GM18951 (cell line): ENCODE results near the gene WBP1L.

Experiments used
- POLR2A ChIP-seq: IDR thresholded peaks from 4 replicates; pipeline ENCODE4 v1.6.1; 2011; ENCODE audit warnings: mild to moderate bottlenecking; ENCODE audit not compliant: insufficient read length, insufficient read depth; ENCODE audit errors: extremely low read depth
- in situ Hi-C: fragments of 300-500 bp; cut with MboI; formaldehyde crosslinking; loops from one replicate; pipeline ENCODE4 v1.12.0; 2022; ENCODE audit warnings: low sequenced_read_pairs, mixed read lengths, inconsistent platforms; ENCODE audit not compliant: unreplicated experiment

WBP1L gene

GRCh38 chr10:102781921-102782557 is 38.3 kb downstream of the WBP1L start:
- TF ChIP-seq POLR2A: no peak
- in situ Hi-C loops: no loop called here

DNA sequence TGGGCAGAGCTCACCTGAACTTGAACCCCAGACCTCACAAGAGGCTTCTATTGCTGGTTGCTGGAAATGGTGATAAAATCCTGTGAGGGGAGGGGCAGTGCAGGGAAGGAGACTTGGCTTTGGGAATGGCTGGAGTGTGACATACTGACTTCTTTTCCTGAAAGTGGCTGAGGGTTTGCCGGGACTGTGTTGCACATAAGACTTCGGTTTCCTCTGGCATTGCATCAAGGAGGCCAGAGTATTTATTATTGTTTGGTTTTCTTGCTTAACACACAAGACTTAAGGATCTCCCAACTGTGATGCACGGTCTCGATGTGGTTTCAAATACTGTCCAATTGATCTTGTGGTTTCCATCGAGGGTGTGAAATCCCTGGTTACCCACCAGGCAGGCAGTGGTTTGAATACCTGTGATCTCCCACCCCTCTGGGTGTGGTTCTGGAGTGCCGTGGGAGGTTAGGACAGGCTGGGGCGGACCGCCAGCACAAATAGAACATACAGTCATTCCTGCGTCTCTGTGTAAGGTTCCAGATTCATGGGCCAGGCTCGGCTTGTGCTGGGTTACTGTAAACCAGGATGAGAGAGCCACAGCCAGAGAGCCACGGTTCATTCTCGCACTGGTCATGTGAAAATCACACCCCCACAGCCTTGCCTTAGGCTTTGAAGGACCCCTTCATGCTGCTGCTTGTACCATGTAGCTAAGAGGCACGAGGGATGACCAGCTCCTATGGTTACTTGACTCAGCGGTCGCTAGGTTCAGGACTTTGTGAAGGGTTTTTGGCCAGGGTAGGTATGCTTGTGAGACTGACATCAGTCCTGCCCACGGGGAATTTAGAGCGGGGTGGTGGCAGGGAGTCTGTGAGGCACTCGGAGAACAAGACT is 39.2 kb downstream of the WBP1L start:
- in situ Hi-C loops: no loop called here
- no peak for TF ChIP-seq POLR2A

GRCh38 chr10:102783568-102783967 is 39.8 kb downstream of the WBP1L start:
- no peak for TF ChIP-seq POLR2A

DNA sequence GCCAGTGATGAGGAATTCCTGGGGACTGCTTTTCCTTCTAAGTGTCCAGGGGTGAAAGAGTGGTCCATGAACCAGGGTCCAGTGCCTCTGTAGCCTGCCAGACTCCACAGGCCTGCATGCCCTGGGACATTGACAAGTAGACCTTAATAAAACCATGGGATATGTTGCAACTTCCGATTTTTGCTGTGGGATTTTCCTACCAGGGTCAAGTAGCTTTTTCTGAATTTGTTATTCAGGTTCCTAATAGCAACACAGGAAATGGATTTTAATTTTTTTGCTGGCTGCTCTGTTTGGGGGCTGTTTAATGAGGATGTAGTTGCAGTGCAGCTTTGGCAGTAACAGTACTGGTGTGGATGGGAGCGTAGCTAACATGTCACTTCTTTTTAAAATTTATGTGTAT is 42.1 kb downstream of the WBP1L start:
- in situ Hi-C loops: no loop called here
- TF ChIP-seq POLR2A: no peak

More at GRCh38 chr10:102783568-102783967, 39.8 kb downstream of the WBP1L start:
- in situ Hi-C loops: no loop called here

- in situ Hi-C loops: no loop called here
- no peak for TF ChIP-seq POLR2A
These were observed 48.1 kb downstream of the WBP1L start for GRCh38 chr10:102791754-102792395.

DNA sequence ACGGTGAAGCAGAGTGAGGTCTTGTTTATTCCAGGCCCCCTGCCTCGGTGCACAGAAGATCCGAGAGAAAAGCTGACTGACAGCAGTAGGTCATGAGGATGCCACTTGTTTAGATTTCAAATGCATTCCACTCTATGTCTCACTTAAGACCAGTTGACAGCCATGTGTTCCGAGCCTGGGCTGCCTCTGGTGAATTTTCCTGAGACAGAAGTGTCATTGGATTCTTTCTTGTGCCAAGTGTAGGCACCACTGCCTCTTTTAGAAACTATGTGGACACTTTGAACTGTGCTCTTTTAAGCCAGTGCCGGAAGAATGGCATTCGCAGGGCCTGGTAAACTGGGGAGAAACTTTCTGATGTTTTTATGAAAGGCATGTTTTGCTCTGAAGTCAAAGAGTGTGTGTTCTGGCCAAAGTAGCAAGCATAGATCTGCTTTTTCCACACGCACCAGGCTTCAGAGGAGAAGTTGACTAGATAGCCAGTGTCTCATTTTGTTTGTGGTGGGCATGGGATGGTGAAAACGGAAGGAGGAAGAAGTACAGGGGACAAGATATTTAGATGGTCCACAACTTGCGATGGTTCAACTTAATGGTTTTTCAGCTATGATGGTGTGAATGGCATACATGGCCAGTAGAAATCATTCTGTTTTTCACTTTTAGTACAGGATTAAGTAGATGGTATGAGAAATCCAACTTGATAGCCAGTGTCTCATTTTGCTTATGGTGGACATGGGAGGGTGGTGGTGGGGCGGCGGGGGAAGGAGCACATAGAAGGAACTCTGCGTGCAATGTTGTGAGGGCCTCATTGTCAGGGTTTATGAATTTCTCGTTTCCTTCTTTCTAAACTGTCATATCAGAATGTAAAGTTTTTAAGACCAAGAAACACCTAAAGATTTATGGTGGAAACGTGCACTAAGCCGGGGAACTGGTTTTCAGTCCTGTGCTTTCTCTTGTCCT is 52.0 kb downstream of the WBP1L start:
- in situ Hi-C loops: no loop called here

DNA sequence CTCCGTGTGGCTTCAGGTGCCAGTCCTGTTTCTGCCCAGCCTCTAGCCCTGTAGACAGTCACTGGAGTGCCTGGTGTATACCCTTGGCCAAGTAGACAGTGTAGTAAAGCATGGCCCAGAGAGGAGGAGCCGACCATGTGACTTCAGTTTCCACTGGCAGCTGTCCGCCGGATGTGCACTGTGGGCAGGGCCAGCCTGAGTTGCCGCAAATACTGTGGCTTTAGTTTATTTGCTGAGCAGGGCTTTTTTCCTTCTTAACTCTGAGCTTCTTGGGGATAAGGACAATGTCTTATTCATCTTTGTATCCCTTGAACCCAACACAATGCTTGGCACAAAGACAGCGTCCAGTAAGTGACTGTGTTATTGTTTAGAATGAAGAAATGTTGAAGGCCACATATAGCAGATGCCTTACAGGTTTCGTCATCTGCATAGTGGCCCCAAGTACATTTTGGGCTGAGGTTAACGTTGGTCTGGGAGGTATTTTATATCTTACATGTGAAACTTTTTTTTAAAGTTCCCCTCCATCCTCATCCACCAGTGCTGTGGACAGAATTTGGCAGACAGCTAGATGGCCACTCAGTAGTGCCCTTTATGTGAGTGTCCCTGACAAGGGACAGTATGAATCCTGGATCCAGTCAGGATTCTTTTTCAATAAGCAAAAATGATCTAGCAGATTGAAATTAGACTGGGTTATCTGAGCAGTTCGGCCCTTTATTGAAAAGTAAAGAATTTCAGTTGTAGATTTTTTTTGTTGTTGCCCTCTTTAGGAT is 52.8 kb downstream of the WBP1L start:
- in situ Hi-C loops: no loop called here
- TF ChIP-seq POLR2A: peak; percentile 45

More for the DNA sequence above, 52.0 kb downstream of the WBP1L start:
- no peak for TF ChIP-seq POLR2A

DNA sequence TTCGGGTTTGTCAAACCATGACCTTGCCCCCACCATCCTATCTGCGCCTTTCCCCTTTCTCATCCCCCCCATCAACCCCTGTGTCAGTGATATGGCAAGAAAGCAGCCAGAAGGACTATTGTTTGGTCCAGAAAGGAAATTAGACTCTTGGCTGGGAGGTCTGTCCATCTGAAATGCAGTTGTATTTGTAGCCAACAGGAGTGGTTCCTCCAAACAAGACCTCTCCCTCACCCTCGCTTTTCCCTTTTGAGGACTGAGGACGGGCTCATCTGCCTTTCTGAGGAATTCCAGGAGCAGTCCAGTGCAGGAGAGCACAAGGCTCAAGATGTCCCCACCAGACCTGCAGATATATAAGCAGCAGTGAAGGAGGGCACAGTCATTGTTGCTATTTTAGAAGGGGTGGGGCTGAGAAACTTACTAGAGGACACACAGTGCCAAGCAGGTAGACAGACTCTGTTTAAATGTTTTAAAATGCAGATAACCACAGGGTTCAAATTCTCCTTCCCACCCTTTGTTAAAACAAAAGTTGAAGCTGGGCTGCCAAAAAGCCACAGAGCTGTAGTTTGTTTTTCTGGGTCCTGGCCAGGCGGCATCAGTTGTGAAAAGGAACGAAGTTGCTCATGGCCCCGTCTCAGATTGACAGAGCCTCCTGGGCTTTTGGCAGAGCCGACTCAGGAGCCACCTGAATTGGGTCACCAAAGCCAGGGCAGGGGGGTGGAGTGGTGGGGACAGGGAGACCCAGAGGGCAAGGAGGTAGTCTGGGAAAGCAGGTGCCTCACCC is 56.1 kb downstream of the WBP1L start:
- in situ Hi-C loops: no loop called here
- TF ChIP-seq POLR2A: no peak

GRCh38 chr10:102800611-102801335 is 57.0 kb downstream of the WBP1L start:
- TF ChIP-seq POLR2A: no peak
- in situ Hi-C loops: no loop called here

DNA sequence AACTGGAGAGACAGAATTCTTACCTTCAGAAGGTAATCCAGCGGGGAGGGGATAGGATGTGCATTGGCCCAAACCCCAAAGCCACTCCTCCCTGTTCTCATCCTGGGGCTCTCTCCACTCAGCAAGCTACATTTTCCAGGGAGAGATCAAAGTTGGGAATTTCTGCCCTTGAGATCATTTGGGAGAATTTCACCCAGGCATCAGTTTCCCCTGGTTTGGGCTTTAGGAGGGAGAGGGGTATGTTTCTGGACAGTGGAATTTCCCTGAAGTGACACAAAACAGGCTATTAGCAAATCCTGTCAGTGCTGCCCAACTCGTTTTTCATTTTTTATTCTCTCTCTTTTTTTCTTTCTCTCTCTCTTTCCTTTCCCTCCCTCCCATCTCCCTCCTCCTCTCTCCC is 57.7 kb downstream of the WBP1L start:
- in situ Hi-C loops: no loop called here
- TF ChIP-seq POLR2A: no peak

DNA sequence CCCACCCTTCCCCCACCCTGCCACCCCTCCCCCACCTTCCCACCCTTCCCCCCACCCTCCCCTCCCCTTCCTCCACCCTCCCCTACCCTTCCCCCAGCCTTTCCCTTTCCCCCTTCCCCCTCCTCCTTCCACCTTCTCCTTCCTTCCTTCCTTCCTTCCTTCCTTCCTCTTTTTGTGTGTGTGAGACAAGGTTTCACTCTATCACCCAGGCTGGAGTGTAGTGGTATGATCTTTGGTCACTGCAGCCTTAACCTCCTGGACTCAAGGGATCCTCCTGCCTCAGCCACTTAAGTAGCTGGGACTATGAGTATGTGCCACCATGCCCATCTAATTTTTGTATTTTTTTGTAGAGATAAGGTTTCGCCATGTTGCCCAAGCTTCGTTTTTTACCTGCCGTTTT is 58.2 kb downstream of the WBP1L start:
- in situ Hi-C loops: no loop called here
- no peak for TF ChIP-seq POLR2A
